GM12878 (cell line): ENCODE results near the gene SLC7A10. TPM values are rescaled to one million over a fixed set of nuclear protein-coding genes. Genes with fewer than 3 reads are reported as not detected.

ENCODE experiments used
- ATAC-seq: fragments of 200-7000 bp; cut with Tn5 transposase; 3 replicates; pipeline ENCODE4 v1.9.1; 2020; ENCODE audit warnings: mild to moderate bottlenecking, moderate library complexity
- BruUV-seq: library from RNA; stranded (reverse); fragments of 400-500 nt; replicated peaks from 2 replicates; lab custom pipeline; 2021; lab: Mats Ljungman, UMichigan
- CTCF ChIA-PET: fragments of 300-600 bp; sonication (Branson Sonifier 250); formaldehyde crosslinking; extraction: SDS; loops from one replicate; lab custom pipeline; 2021; ENCODE audit warnings: inconsistent platforms; lab: Yijun Ruan, JAX
- POLR2A ChIA-PET: fragments of 350-600 bp; formaldehyde crosslinking; extraction: SDS; loops from one replicate; lab custom pipeline; 2021; ENCODE audit warnings: inconsistent platforms; lab: Charles Lee
- RAD21 ChIA-PET: fragments of 300-600 bp; sonication (Branson Sonifier 250); formaldehyde crosslinking; loops from one replicate; lab custom pipeline; 2023; ENCODE audit warnings: antibody characterized with exemption; ENCODE audit not compliant: unreplicated experiment; lab: Charles Lee
- SMC1A ChIA-PET: fragments of 300-600 bp; sonication (Branson Sonifier 250); formaldehyde crosslinking; loops from one replicate; lab custom pipeline; 2023; ENCODE audit not compliant: unreplicated experiment, uncharacterized antibody; lab: Charles Lee
- DNase-seq: peaks from one replicate; pipeline ENCODE4 v3.0.0-alpha.2; 2011; ENCODE audit warnings: low read depth, low spot score
- FAIRE-seq: peaks from 3 replicates; lab custom pipeline; 2011; peaks lifted over from hg19 to GRCh38; lab: Jason Lieb, UNC
- H2AFZ ChIP-seq: 2 replicates; pipeline ENCODE4 v1.6.0; 2011; ENCODE audit warnings: low read depth, low read length, control low read depth; ENCODE audit not compliant: control insufficient read depth
- H3K27ac ChIP-seq: 2 replicates; pipeline ENCODE4 v1.5.1; 2011; ENCODE audit warnings: control low read depth; ENCODE audit not compliant: control insufficient read depth, insufficient read depth
- H3K27me3 ChIP-seq, 2 experiments: replicated peaks in 1 of 2; 2 replicates each; pipeline versions ENCODE4 v1.6.0 to v1.6.1; 2011; ENCODE audit warnings: low read length in 1 of 2; ENCODE audit not compliant: control insufficient read depth in 2 of 2, insufficient read depth in 2 of 2
- H3K36me3 ChIP-seq, 2 experiments: 2 replicates each; pipeline ENCODE4 v1.5.1; 2011; ENCODE audit warnings: low read length in 1 of 2; ENCODE audit not compliant: control insufficient read depth in 2 of 2, insufficient read depth in 2 of 2
- H3K4me1 ChIP-seq: 2 replicates; pipeline ENCODE4 v1.6.1; 2011; ENCODE audit warnings: mild to moderate bottlenecking, low read length, moderate library complexity, mixed read lengths; ENCODE audit not compliant: control insufficient read depth, insufficient read depth
- H3K4me2 ChIP-seq: 2 replicates; pipeline ENCODE4 v1.6.0; 2011; ENCODE audit warnings: control low read depth; ENCODE audit not compliant: control insufficient read depth, insufficient read depth
- H3K4me3 ChIP-seq: fragments of 200-600 bp; sonication (generic); 2 replicates; pipeline ENCODE4 v1.5.1; 2016
- H3K79me2 ChIP-seq: 2 replicates; pipeline ENCODE4 v1.6.0; 2011; ENCODE audit warnings: low read length; ENCODE audit not compliant: control insufficient read depth, insufficient read depth
- H3K9ac ChIP-seq: 2 replicates; pipeline ENCODE4 v1.8.0; 2011; ENCODE audit warnings: low read length, control low read depth, mixed read lengths; ENCODE audit not compliant: control insufficient read depth, insufficient read depth
- H3K9me3 ChIP-seq: replicated peaks from 3 replicates; pipeline ENCODE4 v1.5.1; 2011; ENCODE audit warnings: mild to moderate bottlenecking, low read length; ENCODE audit not compliant: control insufficient read depth, insufficient read depth
- H4K20me1 ChIP-seq: 2 replicates; pipeline ENCODE4 v1.6.0; 2011; ENCODE audit not compliant: control insufficient read depth, insufficient read depth
- ASH2L ChIP-seq: fragments of 300-600, 200-600 bp; sonication (generic); IDR thresholded peaks from 2 replicates; pipeline ENCODE4 v1.6.1; 2017; ENCODE audit warnings: low read depth, mild to moderate bottlenecking, borderline replicate concordance
- EP300 ChIP-seq, 2 experiments: fragments of 150-350 bp in 1 of 2; IDR thresholded peaks; 2 replicates each; pipeline ENCODE4 v1.6.1; 2011 to 2012; ENCODE audit warnings: low read depth in 2 of 2, low read length in 2 of 2, borderline replicate concordance in 1 of 2, improper control_type of control experiment in 1 of 2, inconsistent platforms in 1 of 2; ENCODE audit not compliant: control insufficient read depth in 1 of 2
- HSF1 ChIP-seq: fragments of 150-350 bp; IDR thresholded peaks from 2 replicates; pipeline ENCODE4 v1.6.1; 2014; ENCODE audit warnings: mild to moderate bottlenecking, low read depth, low read length
- PRDM15 ChIP-seq: fragments of 450-650 bp; formaldehyde crosslinking; IDR thresholded peaks from 2 replicates; pipeline ENCODE4 v1.4.0; 2020; ENCODE audit warnings: mild to moderate bottlenecking, moderate library complexity
- YY1 ChIP-seq: IDR thresholded peaks from 2 replicates; pipeline ENCODE4 v1.6.1; 2011; ENCODE audit warnings: low read depth, mild to moderate bottlenecking, low read length
- WGBS: methylation state at CpG from one replicate; pipeline ENCODE4 v1.1.6; 2016; ENCODE audit warnings: low lambda C conversion rate; ENCODE audit not compliant: insufficient replicate concordance, insufficient coverage; ENCODE audit errors: missing lambda C conversion rate; 5-methylcytosine and 5-hydroxymethylcytosine counted together
- in situ Hi-C: fragments of 300-500 bp; cut with MboI; formaldehyde crosslinking; loops from 9 replicates; pipeline ENCODE4 v1.14.3; 2018; ENCODE audit warnings: mixed read lengths
- intact Hi-C: fragments of 100-400 bp; cut with micrococcal nuclease; formaldehyde crosslinking; loops from one replicate; pipeline ENCODE4 v1.14.2; 2022; ENCODE audit not compliant: unreplicated experiment
- polyA plus RNA-seq, 11 experiments: library from polyadenylated mRNA; depleted of rRNA in 4 of 11; unstranded in 6 of 11; stranded (reverse) in 5 of 11; fragments of >200 nt; fragmentation: Nextera tagmentation in 4 of 11; fragmentation: Illumina TruSeq in 1 of 11; extraction: Ambion mirVana in 4 of 11; extraction: Trizol in 1 of 11; gene quantifications; 1 replicate in 1 of 11; 2 replicates in 10 of 11; pipeline versions ENCODE4 v1.2.1 to v1.2.3, GENCODE V29; 2011 to 2016; ENCODE audit warnings: inconsistent platforms in 2 of 11, missing spikeins in 2 of 11, low read depth in 1 of 11
- total RNA-seq, 4 experiments: library from RNA; depleted of rRNA in 3 of 4; stranded (reverse); fragments of >200 nt in 3 of 4; fragmentation: Illumina TruSeq in 1 of 4; extraction: Trizol in 1 of 4; gene quantifications; 2 replicates each; pipeline versions ENCODE4 v1.2.1 to v1.2.3, GENCODE V29; 2013 to 2021

Gene SLC7A10
- total and polyA plus RNA-seq, 10 of the 15 experiments (the other 5 are each of a cell fraction or from before 2014, with no cell fraction given), result not detected

GRCh38 chr19:33187183-33187540 lies 38.5 kb downstream of the SLC7A10 start (continued):
- TF ChIP-seq PRDM15 (CRISPR knock-in tag), result no peak

- in situ Hi-C loops, result no loop called here
- FAIRE-seq (no peak), ATAC-seq (no peak), DNase-seq (no peak)
- POLR2A ChIA-PET, result no interaction called here
- no peaks in the 10 kb centered on the region for H3K4me1 ChIP-seq
- H2AFZ ChIP-seq, result no peak overlapping the region
- TF ChIP-seq HSF1 (no peak), YY1 (no peak), ASH2L (no peak), EP300 (IDR thresholded peaks at IDR 0.05; ENCODE audit: borderline replicate concordance in 1 of 2, control insufficient read depth in 1 of 2, low read depth in 2 of 2, low read length in 2 of 2) (no peak)
- WGBS, result 16% methylated on average over 9 of the region's 11 CpGs
- H3K27me3 ChIP-seq, result peaks cover 0 to 1% of the 10 kb centered on the region in 2 experiments; a peak in 1 of 4 replicates
- no peak overlapping the region for H3K4me2 ChIP-seq
- no TSS peak for BruUV-seq
- H4K20me1 ChIP-seq, result no peaks in the 10 kb centered on the region
- H3K9ac ChIP-seq, result no peak overlapping the region
- no peaks in the 10 kb centered on the region for H3K36me3 ChIP-seq
- no peaks in the 10 kb centered on the region for H3K9me3 ChIP-seq
- intact Hi-C loops, result no loop called here
- H3K79me2 ChIP-seq, result no peaks in the 10 kb centered on the region
- no peak overlapping the region for H3K4me3 ChIP-seq
- SMC1A ChIA-PET, result interaction anchor here (0.5 to 1.6 kb wide), 2 partner anchors 12 to 33 kb away, joined by 3 read pairs; no protein-coding TSS in a partner anchor
- H3K27ac ChIP-seq, result no peak overlapping the region
- RAD21 ChIA-PET, result interaction anchor here (1.5 kb wide), 1 partner anchor 42 kb away, joined by 8 read pairs; no protein-coding TSS in a partner anchor
- CTCF ChIA-PET, result interaction anchor here (0.7 to 5.1 kb wide), 7 partner anchors 11 to 195 kb away, joined by 3 to 51 read pairs (median 6); no protein-coding TSS in a partner anchor
Measured at GRCh38 chr19:33186431-33187182, 39.0 kb downstream of the SLC7A10 start.
